ENCODE results near the gene FCAR.

DNA sequence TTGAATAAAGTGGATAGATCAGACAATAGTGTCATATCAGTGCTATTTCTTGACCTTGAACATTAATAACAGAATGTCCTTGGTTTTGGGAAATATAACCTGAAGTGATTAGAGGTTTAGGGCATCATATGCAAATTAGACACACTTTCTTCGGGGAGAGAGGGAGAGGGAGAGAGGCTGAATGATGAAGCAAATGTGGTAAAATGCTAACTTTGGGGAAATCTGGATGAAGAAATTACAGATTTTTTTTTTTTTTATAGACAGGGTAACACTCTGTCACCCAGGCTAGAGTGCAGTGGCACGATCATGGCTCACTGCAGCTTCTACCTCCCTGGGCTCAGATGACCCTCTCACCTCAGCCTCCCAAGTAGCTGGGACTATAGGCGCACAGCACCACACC lies 28.0 kb downstream of the FCAR start:
- TF ChIP-seq POLR2AphosphoS5 (IDR thresholded peaks at IDR 0.05; ENCODE audit: low read depth) (no peak), STAT1 (IDR thresholded peaks at IDR 0.05; ENCODE audit: unreplicated experiment) (no peak), CREB1 (CRISPR knock-in tag; IDR thresholded peaks at IDR 0.05; ENCODE audit: low read depth) (no peak), JUNB (IDR thresholded peaks at IDR 0.05; ENCODE audit: unreplicated experiment) (no peak), EZH2 (IDR thresholded peaks at IDR 0.05; ENCODE audit: low read depth, unreplicated experiment) (no peak), EZH2phosphoT487 (IDR thresholded peaks at IDR 0.05; ENCODE audit: unreplicated experiment) (no peak), ZNF114 (CRISPR knock-in tag; IDR thresholded peaks at IDR 0.05) (no peak), ZNF331 (CRISPR knock-in tag; IDR thresholded peaks at IDR 0.05; ENCODE audit: low read depth) (no peak)
- TF ChIP-seq, protein P1, sequence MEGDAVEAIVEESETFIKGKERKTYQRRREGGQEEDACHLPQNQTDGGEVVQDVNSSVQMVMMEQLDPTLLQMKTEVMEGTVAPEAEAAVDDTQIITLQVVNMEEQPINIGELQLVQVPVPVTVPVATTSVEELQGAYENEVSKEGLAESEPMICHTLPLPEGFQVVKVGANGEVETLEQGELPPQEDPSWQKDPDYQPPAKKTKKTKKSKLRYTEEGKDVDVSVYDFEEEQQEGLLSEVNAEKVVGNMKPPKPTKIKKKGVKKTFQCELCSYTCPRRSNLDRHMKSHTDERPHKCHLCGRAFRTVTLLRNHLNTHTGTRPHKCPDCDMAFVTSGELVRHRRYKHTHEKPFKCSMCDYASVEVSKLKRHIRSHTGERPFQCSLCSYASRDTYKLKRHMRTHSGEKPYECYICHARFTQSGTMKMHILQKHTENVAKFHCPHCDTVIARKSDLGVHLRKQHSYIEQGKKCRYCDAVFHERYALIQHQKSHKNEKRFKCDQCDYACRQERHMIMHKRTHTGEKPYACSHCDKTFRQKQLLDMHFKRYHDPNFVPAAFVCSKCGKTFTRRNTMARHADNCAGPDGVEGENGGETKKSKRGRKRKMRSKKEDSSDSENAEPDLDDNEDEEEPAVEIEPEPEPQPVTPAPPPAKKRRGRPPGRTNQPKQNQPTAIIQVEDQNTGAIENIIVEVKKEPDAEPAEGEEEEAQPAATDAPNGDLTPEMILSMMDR (conservative IDR thresholded peaks at IDR 0.05; ENCODE audit: low read depth in 2 of 2): peak in 1 of 2 experiments; percentile 20; a peak in 2 of 4 replicates
- TF ChIP-seq, protein P2, sequence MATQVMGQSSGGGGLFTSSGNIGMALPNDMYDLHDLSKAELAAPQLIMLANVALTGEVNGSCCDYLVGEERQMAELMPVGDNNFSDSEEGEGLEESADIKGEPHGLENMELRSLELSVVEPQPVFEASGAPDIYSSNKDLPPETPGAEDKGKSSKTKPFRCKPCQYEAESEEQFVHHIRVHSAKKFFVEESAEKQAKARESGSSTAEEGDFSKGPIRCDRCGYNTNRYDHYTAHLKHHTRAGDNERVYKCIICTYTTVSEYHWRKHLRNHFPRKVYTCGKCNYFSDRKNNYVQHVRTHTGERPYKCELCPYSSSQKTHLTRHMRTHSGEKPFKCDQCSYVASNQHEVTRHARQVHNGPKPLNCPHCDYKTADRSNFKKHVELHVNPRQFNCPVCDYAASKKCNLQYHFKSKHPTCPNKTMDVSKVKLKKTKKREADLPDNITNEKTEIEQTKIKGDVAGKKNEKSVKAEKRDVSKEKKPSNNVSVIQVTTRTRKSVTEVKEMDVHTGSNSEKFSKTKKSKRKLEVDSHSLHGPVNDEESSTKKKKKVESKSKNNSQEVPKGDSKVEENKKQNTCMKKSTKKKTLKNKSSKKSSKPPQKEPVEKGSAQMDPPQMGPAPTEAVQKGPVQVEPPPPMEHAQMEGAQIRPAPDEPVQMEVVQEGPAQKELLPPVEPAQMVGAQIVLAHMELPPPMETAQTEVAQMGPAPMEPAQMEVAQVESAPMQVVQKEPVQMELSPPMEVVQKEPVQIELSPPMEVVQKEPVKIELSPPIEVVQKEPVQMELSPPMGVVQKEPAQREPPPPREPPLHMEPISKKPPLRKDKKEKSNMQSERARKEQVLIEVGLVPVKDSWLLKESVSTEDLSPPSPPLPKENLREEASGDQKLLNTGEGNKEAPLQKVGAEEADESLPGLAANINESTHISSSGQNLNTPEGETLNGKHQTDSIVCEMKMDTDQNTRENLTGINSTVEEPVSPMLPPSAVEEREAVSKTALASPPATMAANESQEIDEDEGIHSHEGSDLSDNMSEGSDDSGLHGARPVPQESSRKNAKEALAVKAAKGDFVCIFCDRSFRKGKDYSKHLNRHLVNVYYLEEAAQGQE (IDR thresholded peaks at IDR 0.05; ENCODE audit: unreplicated experiment): no peak
